ENCODE measurements around the gene BICD1. TPM values are rescaled to one million over a fixed set of nuclear protein-coding genes. Genes with fewer than 3 reads are reported as not detected.
"Not testable (repeated sequence)": the region's sequence is repeated elsewhere in the genome, so short reads cannot be mapped to it uniquely, and the experiment has no call there.

BICD1 gene
- polyA plus RNA-seq (ENCODE audit: insufficient read depth in 1 of 5, insufficient read length in 5 of 5, low replicate concordance in 1 of 5), result 10 to 100 TPM; 10.4 to 20.1 (median 16.9) TPM
- long read RNA-seq, donor 1, partial matches to known transcripts, result 0 of 5 reads
- long read RNA-seq, donor 1, other reads (novel, unspliced or antisense), result 0 of 5 reads
- long read RNA-seq, donor 2, partial matches to known transcripts, result 0 of 1 reads
- long read RNA-seq, donor 2, other reads (novel, unspliced or antisense), result 0 of 1 reads
- long read RNA-seq, donor 3, partial matches to known transcripts, result 0 of 1 reads
- long read RNA-seq, donor 3, other reads (novel, unspliced or antisense), result 0 of 1 reads
- long read RNA-seq, donor 4, partial matches to known transcripts, result 0 of 3 reads
- long read RNA-seq, donor 4, other reads (novel, unspliced or antisense), result 0 of 3 reads
- long read RNA-seq, donor 5, transcript BICD1-207 (1 exons, 1,962 nt), result major isoform, 5 of 7 reads
- long read RNA-seq, donor 5, partial matches to known transcripts, result 0 of 7 reads
- long read RNA-seq, donor 5, other reads (novel, unspliced or antisense), result 0 of 7 reads
- long read RNA-seq, donor 6, partial matches to known transcripts, result 0 of 3 reads
- long read RNA-seq, donor 6, other reads (novel, unspliced or antisense), result 0 of 3 reads
- long read RNA-seq, donor 7, partial matches to known transcripts, result 0 of 1 reads
- long read RNA-seq, donor 7, other reads (novel, unspliced or antisense), result 0 of 1 reads
- long read RNA-seq, donor 8, partial matches to known transcripts, result 0 of 4 reads
- long read RNA-seq, donor 8, other reads (novel, unspliced or antisense), result 0 of 4 reads

DNA sequence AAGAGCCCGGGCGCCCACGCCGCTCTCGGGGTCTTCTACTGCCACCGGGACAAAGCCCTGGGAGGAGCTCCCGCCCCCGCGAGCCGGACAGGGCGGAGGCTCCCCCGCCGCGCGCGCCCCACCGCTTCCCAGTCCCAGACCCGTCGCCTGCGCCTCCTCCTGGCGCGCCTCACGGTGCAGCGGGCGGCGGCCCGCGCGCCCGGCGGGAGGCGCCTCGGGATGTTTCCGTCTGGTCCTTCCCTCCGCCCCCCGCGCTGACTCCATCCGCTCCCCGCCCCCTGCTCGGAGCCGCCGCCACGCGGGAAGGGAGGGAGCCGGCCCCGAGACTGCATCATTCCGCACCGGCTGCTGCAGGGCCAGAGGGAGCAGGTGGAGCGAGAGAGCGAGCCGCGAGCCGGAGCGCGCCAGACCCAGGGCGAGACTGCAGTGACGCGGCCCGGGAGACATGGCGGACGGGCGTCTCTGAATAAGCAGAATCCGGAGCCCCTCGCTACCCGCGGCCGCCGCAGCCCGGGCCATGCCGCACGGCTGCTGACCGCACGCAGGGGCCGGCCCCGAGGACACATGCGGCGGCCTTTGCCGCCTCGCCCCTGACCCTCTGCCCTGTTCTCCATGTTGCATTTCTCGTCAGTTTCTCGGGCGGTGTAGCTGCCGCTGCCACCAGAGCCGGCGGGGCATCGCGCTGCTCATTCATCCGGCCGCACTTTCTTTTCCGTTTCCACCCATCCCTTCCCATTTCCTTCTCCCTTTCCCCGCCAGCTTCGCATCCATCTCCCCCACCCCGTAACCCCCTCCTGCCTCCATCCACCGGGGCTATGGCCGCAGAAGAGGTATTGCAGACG is at the start of gene BICD1:
Gene BICD1, plus strand, starts transcription at position 331 of the 842 bp plus-strand sequence. Its CDS starts 485 bp downstream, at position 816.
- peak; percentile 74 to 81 for DNase-seq

DNA sequence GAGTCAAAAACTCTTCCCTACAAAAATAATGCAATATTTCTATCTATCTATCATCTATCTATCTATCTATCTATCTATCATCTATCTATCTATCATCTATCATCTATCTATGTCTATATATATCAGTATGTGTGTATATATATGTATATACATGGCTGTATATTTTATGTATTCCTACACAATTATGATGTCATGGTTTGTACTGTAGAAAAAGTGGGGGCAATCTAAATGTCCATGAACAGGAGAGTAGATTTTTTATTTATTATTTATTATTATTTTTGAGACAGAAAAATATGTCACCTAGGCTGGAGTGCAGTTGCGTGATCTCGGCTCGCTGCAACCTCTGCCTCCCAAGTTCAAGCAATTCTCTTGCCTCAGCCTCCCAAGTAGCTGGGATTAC is 45.6 kb upstream of the BICD1 start:
- DNase-seq, result no peak

DNA sequence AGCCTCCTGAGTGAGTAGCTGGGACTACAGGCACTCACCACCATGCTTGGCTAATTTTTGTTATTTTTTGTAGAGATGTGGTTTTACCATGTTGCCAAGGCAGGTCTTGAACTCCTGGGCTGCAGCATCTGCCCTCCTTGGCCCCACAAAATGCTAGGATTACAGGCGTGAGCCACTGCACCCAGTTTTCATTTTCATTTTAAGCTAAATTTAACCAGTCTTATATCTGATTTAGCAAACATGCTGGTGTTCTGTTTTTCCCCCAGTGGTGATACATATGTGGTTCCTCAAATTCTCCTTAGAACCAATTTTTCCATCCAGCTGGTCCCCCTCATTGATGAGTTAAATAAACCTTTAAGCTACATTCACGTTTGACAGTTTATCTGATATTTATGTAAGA is 43.8 kb upstream of the BICD1 start:
- DNase-seq, result no peak

DNA sequence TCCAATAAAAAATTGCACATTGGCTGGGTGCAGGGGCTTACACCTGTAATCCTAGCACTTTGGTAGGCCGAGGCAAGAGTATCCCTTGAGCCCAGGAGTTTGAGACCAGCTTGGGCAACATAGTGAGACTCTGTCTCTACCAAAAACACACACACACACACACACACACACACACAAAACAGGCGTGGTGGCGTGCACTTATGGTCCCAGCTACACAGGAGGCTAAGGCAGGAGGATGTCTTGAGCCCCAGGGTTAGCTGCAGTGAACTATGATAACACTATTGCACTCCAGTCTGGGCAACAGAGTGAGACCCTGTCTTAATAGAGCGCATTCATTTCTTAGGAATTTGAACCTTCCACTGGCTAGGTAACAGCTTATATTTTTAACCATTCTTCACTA is 42.9 kb upstream of the BICD1 start:
- no peak for DNase-seq

DNA sequence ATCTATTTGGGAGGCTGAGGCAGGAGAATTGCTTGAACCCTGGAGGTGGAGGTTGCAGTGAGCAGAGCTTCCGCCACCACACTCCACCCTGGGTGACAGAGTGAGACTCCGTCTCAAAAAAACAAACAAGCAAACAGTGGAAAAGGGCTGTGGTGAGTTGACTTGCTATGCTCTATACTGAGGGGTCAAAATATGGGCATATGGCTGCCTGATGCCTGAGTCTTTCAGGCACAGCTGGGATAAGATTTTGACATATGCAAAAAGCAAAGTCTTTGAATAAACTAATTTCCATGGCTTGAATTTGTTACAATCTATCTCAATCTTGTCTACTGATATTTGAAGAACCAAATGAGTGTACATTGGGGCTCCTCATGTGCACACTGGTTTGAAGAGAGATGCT is 40.4 kb upstream of the BICD1 start:
- DNase-seq, result no peak

DNA sequence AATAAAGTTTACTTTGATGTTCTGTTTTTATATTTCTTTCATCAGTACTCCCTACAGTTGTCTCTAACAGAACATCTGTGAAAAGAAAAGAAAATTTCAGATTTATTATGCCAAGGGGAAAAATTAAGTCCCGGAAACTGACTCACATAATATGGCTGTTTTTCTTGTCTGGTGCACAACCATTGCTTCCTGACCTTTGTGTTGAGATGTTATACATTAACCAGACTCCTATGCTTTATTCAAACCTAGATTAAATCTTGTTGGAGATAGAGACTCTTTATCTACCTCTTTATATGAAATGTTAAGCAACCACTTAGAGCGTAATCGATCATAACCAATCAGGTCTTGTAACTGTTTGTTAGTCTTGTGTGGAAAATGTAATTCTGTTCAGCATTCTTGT is 37.6 kb upstream of the BICD1 start:
- no peak for DNase-seq

DNA sequence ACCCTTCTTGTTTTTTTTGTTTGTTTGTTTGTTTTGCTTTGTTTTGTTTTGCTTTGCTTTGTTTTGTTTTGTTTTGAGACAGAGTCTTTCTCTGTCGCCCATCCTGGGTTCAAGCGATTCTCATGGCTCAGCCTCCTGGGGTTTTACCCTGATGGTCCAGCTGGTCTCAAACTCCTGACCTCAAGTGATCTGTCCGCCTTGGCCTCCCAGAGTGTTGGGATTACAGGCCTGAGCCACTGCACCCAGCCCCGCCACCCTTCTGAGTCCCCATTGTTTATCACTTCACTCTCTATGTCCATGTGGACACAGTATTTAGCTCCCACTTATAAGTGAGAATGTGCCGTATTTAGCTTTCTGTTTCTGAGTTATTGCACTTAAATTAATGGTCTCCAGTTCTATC is 36.9 kb upstream of the BICD1 start:
- DNase-seq, result no peak

DNA sequence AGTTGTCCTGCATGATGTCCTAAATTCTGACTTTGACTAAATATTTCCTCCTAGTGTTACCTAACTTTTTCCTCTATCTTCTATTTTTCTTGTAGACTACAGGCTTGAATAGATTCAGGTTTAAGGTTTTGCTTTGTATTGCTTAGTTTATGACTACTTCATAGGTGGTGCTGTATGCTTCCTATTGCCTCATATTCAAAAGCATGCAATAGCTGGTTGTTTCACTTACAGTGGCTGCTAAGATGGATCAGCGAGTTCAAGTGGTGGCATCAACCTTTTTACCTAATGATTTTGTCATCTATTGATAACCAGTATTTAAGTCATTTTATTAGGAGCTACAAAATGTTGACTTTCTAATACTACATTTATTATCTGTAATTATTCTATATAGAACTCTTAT is 36.3 kb upstream of the BICD1 start:
- DNase-seq, result no peak

DNA sequence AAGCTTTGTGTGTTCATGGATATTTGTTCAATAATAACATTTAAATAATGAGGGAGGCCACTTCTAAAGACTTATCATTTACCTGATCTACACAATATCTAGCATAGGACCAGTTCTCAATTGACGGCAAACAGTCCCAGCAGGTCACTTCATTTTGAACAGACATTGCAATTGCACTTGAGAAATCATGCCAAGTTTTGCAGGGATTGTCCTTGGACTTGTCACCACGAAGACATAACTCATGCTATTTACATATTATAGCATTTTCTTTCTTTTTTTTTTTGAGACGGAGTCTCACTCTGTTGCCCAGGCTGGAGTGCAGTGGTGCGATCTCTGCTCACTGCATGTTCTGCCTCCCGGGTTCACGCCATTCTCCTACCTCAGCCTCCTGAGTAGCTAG is 34.5 kb upstream of the BICD1 start:
- no peak for DNase-seq

DNA sequence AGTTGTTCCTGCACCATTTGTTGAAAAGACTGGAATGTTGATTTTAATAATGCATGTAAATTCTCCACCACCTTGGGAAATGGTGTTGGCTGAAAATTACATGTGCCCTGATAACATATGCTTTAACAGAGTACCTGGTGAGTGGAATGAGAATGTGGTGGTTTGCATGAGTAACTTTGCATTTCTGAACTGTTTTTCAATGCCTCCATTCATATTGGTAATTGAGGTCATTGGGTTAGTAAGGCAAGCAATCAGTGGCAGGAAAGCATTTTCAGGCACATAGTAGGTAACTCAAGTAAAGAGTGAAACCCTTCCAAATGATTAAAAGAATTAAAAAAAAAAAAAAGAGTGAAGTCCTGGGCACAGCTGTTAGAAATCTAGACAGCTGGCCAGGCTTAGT is 32.2 kb upstream of the BICD1 start:
- DNase-seq, result no peak

DNA sequence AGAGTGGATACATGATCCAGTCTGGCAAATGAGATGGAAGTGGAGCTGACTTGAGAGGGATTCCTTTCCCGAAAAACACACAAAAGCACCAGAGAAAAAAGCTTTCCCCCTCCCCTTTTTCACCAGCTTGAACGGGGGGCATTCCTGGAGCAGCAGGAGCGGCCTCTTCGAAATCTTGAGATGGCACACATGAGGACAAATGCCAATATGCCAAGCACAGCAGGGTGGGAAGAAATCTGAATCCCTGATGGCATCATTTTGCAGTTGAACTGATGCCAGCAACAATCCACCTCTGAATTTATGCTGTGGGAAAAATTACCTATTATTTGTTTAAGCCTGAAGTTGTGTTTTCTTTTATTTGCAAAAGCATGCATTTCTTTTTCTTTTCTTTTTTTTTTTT is 29.7 kb upstream of the BICD1 start:
- DNase-seq, result no peak

DNA sequence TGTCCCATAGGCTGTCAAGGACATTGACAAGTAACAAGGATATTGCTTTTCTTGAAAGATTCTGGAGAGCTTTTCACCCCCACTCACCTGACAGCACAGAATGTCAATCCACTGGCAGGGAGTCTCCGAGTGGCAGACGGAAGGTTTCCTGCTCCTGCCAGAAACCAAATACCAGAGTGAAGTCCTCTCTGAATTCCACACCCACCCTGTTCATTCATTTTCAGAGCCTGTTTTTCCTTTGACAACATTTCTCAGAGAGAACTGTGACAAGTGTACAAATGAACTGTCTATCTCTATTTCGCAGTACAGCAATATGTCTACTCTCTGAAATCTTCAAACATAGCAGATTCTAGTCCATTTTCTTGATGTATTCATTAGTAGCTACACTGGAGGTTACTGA is 26.2 kb upstream of the BICD1 start:
- DNase-seq, result no peak

DNA sequence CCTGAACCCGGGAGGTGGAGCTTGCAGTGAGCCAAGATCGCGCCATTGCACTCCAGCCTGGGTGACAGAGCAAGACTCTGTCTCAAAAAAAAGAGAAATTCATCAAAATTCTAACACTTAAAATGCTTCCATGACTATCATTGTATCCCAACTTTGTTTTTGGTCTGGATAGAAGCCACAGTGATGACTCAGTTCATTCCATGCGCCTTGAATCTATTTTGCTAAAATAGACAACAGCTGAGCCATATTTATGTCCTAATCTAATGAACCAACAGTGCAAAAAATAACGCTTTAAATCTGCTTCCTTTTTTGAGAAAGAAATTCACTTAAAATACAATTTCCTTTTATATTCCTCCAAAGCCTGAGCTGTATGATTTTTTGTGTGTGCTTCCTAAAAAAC is 23.2 kb upstream of the BICD1 start:
- DNase-seq, result no peak

DNA sequence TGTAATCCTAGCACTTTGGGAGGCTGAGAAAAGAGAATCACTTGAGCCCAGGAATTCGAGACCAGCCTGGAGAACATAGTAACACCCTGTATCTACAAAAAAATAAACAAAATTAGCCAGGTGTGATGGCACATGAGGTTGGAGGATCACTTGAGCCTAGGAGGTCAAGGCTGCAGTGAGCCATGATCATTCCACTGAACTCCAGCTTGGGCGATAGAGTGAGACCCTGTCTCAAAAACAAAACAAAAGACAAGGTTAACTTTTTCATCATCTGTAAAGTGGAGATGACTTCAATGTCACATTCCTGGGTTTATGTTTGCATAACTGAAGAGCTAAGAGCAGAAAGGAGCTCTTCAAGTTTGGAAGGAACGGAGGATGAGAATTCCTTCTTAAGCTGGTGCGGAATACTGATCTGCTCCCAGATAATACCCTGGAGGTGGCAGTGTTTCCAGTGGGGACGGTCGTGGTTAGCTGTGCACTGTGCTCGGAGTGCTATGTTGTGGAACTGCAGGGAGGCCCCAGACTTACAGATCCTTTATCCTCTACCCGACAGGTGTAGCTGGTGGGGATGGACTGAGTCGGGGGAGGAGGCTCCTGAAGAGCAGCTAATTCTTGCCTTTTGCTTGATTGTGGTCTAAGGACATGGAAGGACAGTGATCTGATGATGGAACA is 22.5 kb upstream of the BICD1 start:
- DNase-seq, result no peak

DNA sequence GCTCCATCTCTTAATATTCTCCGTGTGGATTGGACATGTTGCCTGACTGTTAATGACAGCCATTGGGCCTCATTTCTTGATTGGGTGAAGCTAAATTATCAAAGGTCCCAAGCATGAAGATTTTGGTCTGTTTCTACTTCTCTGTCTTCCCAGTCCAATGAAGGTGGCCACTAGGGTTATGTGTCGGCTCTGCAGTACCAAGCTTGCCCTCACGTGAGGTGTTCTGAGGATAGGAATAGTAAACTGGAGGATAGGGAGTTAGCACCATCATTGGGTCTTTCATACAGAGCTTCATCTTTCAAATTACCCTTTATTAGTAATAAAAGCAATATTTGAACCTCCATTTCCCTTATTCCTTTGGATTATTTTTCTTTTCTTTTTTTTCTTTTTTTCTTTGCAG is 21.9 kb upstream of the BICD1 start:
- DNase-seq, result no peak

DNA sequence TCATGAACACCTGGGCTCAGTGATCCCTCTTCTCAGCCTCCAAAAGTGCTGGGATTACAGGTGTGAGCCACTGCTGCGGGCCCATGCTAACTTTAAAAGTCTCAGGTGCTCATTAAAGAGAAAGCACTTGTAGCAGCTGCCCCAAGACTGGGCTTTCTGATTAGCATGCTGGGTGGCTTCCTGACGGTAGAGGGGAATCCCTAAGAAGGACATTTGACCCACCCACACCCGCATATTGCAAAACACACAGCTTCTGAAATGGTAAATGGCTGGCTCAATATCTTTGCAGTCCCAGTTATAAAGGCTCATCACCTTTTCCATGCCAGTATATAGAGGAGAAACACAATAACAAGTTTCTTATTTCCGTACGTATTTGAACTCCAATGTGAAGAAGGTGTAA is 19.3 kb upstream of the BICD1 start:
- DNase-seq, result no peak

DNA sequence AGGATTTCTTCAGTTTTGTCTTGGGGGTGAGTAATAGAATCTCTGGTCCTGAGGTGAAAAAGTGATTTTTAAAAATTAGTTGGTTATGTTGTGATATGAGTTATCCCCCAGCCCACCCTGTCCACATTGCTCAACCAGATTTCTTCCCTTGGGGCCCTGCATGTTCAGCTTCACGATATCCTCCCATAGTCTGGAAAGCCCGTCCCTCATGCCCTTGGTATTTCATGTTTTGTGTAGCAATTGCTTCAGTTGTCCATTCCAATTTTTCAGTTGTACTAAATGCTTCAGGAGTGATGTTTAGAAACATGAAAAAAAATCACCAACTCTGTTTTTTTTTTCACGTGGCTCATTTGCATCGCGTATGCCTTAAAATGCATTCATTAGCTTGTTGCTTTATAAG is 17.5 kb upstream of the BICD1 start:
- DNase-seq, result no peak

DNA sequence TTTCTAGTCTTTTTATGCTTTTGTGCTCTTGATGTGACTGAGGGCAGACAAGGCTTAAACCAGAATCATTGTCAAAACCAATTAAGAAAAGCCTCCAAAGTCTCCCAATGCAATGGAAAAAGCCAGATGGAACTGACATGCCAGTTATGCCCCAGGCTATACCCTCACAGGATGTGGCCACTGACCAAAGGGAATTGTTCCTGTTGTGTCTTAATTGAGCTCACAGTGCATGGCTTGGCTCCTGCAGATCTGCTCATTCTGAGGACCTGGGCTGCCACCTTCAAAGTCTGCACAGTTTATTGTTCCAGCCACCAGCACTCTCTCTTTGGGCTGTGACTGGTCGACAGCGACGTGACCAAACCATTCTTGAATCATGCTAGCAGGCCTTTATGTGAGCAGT is 17.1 kb upstream of the BICD1 start:
- DNase-seq, result no peak

DNA sequence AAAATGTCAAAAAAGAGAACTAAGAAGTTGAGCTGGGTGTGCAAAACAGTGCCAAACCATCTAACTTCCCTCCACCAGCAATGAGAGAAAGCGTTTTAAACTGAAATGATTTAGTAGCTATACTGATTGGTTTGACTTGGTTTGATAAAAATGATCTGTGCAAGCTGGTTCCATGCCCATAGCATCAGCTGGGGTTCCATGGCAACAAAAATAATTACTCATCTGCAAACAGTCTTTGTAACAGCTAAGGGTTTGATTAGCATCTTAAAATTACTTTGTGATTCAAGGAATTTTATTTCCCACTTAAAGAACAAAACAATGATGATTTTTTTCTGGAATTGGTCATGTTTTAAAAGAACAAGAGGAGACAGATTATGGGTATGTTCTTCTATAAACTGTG is 15.0 kb upstream of the BICD1 start:
- no peak for DNase-seq

DNA sequence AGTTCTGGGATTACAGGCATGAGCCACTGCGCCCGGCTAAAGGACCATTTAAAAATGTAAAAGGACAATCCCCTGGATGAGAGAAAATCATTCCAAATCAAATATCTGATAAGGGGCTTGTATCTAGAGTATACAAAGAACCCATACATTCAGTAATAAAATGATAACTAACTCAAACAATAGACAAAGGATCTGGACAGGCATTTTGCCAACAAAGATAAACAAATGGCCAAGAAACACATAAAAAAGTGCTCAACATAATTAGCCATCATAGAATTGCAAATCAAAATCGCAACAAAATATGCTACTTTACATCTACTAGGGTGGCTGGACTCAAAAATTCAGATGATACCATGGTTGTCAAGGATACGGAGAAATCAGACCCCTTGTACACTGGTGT is 8.5 kb upstream of the BICD1 start:
- no peak for DNase-seq

DNA sequence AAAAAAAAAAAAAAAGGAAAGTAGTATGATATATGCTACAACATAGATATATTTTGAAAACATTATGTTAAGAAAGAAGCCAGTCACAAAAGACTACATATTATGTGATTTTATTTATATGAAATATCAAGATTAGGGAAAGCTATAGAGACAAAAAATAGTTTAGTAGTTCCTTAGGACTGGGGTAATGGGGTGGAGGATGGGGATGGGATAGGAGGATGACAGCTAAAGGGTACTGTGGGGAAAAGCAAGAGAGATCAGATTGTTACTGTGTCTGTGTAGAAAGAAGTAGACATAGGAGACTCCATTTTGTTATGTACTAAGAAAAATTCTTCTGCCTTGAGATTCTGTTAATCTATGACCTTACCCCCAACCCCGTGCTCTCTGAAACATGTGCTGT is 7.4 kb upstream of the BICD1 start:
- DNase-seq, result not testable (repeated sequence)

DNA sequence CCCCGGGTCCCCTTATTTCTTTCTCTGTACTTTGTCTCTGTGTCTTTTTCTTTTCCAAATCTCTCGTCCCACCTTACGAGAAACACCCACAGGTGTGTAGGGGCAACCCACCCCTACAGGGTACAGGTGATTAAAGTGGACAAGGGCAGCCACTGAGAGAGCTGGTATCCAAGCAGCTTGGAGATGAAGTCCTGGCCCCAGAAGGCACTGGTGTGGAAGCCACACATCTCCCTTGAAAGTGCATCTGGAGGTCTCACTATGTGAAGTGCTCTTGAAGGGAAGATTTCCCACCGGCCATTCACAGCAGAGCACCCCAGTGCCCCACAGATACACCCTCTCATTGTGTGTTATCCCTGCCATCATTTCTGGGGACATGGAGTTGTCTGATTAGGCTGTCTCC is 6.3 kb upstream of the BICD1 start:
- no peak for DNase-seq

Data from right lung (tissue), 10 donors.